Ascending aorta (tissue), 2 donors: Measurements from ENCODE around the gene PAK2. TPM values are rescaled to one million over a fixed set of nuclear protein-coding genes. Genes with fewer than 3 reads are reported as not detected.

Source experiments
- DNase-seq, 2 donors: peaks; one replicate each; pipeline ENCODE4 v3.0.0-alpha.2; 2019; ENCODE audit warnings: low spot score in 2 of 2
- H3K27ac ChIP-seq, 2 donors: fragments of 200-600 bp; sonication (generic); one replicate each; pipeline ENCODE4 v1.5.1; 2016 to 2017; ENCODE audit warnings: mild to moderate bottlenecking in 1 of 2
- H3K27me3 ChIP-seq: fragments of 200-600 bp; sonication (generic); one replicate; pipeline ENCODE4 v1.5.1; 2017
- H3K36me3 ChIP-seq, 2 donors: fragments of 200-600 bp; sonication (generic); one replicate each; pipeline ENCODE4 v1.5.1; 2016
- H3K4me1 ChIP-seq, 2 donors: fragments of 200-600 bp; sonication (generic); one replicate each; pipeline ENCODE4 v1.5.1; 2016 to 2017; ENCODE audit warnings: mild to moderate bottlenecking in 1 of 2
- H3K4me3 ChIP-seq, 2 donors: fragments of 200-600 bp; sonication (generic); one replicate each; pipeline ENCODE4 v1.5.1; 2016 to 2017; ENCODE audit warnings: mild to moderate bottlenecking in 1 of 2
- H3K9me3 ChIP-seq, 2 donors: fragments of 200-600 bp; sonication (generic); one replicate each; pipeline ENCODE4 v1.5.1; 2016
- intact Hi-C: fragments of 100-400 bp; cut with DNase I; formaldehyde crosslinking; loops from one replicate; pipeline ENCODE4 v1.15.1; 2023
- total RNA-seq: library from RNA; depleted of rRNA; stranded (reverse); fragments of >200 nt; gene quantifications from one replicate; pipeline ENCODE4 v1.1.0, GENCODE V29; 2016
- TF ChIP-seq, protein P1 (sequence below), 3 experiments: fragments of 200-600 bp in 2 of 3; fragments of 450-650 bp in 1 of 3; sonication (generic) in 2 of 3; IDR thresholded peaks; one replicate each; pipeline ENCODE4 v1.5.1; 2016 to 2019; ENCODE audit warnings: antibody characterized with exemption in 3 of 3, mild to moderate bottlenecking in 1 of 3, moderate library complexity in 1 of 3

Gene PAK2
- total RNA-seq, 1 donor from 2014 or later = 24.4 TPM

DNA sequence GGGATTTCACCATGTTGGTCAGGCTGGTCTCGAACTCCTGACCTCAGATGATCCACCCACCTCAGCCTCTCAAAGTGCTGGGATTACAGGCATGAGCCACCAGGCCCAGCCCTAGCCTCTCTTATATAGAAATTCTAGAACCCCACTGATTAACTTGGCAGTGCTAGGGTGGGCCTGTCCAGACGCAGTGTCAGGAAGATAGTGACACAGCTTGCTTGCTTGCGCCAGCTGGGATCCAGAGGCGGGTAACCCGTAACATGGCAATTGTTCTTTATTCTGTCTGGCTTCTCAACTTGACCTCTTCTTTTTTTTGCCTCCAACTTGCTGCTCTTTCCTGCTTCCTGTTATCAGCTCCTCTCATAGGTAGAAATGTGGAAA lies 43.8 kb upstream of the PAK2 start:
- Histone ChIP-seq H3K9me3 (no peaks in the 10 kb centered on the region), H3K27ac (no peak overlapping the region), H3K36me3 (no peaks in the 10 kb centered on the region), H3K4me1 (no peaks in the 10 kb centered on the region), H3K27me3 (no peaks in the 10 kb centered on the region), H3K4me3 (no peak overlapping the region)
- intact Hi-C loops = no loop called here
- DNase-seq = no peak
- TF ChIP-seq, protein P1, sequence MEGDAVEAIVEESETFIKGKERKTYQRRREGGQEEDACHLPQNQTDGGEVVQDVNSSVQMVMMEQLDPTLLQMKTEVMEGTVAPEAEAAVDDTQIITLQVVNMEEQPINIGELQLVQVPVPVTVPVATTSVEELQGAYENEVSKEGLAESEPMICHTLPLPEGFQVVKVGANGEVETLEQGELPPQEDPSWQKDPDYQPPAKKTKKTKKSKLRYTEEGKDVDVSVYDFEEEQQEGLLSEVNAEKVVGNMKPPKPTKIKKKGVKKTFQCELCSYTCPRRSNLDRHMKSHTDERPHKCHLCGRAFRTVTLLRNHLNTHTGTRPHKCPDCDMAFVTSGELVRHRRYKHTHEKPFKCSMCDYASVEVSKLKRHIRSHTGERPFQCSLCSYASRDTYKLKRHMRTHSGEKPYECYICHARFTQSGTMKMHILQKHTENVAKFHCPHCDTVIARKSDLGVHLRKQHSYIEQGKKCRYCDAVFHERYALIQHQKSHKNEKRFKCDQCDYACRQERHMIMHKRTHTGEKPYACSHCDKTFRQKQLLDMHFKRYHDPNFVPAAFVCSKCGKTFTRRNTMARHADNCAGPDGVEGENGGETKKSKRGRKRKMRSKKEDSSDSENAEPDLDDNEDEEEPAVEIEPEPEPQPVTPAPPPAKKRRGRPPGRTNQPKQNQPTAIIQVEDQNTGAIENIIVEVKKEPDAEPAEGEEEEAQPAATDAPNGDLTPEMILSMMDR (IDR thresholded peaks at IDR 0.05) = no peak

DNA sequence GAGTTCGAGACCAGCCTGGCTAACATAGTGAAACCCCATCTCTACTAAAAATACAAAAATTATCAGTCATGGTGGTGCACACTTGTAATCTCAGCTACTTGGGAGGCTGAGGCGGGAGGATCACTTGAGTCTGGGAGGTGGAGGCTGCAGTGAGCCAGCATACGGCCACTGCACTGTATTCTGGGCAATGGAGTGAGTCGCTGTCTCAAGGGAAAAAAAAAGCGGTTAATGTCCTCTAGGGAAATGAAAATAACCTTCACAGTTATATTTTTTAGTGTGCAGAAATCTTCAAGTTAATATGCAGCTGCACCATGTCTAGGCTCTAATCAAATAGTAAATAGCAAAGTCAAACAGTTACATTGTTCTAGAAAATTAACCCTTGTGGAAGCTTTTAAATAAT lies 42.4 kb upstream of the PAK2 start:
- no peak for DNase-seq
- TF ChIP-seq, protein P1 (IDR thresholded peaks at IDR 0.05) = no peak
- Histone ChIP-seq H3K9me3 (no peaks in the 10 kb centered on the region), H3K27me3 (no peaks in the 10 kb centered on the region), H3K27ac (no peak overlapping the region), H3K4me3 (no peak overlapping the region), H3K4me1 (no peaks in the 10 kb centered on the region), H3K36me3 (no peaks in the 10 kb centered on the region)
- intact Hi-C loops = no loop called here

DNA sequence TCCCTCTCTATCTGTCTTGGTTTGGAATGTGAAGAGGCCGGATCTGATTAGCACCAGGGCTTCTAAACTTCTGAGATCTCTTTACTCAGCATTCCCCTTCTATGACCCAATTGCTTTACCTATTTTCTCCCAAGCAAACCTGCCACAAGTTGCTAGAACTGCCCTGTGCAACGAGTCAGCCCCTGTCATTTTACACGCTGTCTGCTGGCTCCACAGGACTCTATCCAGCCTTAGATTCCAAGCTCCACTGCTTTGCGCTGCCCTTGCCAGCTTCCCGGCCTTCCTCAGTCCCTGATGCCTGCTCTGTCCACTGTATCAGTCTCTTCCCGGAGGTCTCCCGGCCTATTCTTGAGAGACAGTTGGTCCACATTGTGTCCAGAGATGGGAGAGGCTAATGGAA lies 39.9 kb upstream of the PAK2 start:
- Histone ChIP-seq H3K27ac (no peak overlapping the region), H3K4me3 (no peak overlapping the region), H3K9me3 (no peaks in the 10 kb centered on the region), H3K36me3 (no peaks in the 10 kb centered on the region), H3K27me3 (no peaks in the 10 kb centered on the region), H3K4me1 (no peaks in the 10 kb centered on the region)
- TF ChIP-seq, protein P1 (IDR thresholded peaks at IDR 0.05) = no peak
- intact Hi-C loops = no loop called here
- no peak for DNase-seq

DNA sequence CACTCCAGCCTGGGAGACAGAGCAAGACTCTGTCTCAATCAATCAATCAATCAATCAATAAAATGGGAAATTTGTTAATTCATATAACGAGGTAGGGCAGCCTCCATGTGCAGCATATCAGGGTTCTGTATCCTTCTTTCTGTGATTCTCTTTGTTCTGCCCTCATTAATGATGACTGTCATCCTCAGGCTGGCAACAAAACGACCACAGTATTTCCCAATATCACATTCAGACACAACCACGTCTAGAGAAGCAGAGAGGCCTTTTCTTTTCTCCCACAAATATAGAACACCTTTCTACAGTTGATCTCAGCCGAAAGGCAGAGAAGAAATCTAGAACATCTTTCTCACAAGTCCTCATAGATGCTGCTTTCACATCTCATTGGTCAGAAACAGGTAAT lies 38.9 kb upstream of the PAK2 start:
- intact Hi-C loops = no loop called here
- no peaks in the 10 kb centered on the region for H3K36me3 ChIP-seq
- no peak for DNase-seq
- no peak overlapping the region for H3K27ac ChIP-seq
- no peaks in the 10 kb centered on the region for H3K27me3 ChIP-seq
- no peaks in the 10 kb centered on the region for H3K9me3 ChIP-seq
- no peaks in the 10 kb centered on the region for H3K4me1 ChIP-seq
- TF ChIP-seq, protein P1 (IDR thresholded peaks at IDR 0.05) = no peak
- no peak overlapping the region for H3K4me3 ChIP-seq

DNA sequence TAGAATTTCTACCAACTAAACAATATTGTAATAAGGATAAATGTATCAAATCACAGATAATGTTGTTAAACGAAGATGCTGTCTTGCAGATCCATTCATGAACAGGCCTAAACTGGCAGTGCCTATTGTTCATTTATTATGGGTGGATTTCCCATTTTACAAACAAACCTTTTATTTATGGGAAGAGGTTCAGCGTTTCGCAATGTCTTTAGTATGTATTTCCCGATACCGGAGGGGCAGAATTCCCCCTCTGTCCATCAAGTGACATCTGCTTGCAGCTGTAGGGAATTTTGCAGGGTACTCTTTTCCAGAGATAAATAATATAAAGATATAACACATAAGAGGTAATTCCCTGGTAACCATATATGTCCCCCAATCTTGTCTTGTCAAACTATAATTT lies 33.3 kb upstream of the PAK2 start:
- Histone ChIP-seq H3K27ac (no peak overlapping the region), H3K9me3 (no peaks in the 10 kb centered on the region), H3K4me1 (peaks cover 0 to under 1% of the 10 kb centered on the region in 2 donors), H3K27me3 (no peaks in the 10 kb centered on the region), H3K36me3 (no peaks in the 10 kb centered on the region), H3K4me3 (no peak overlapping the region)
- TF ChIP-seq, protein P1 (IDR thresholded peaks at IDR 0.05) = no peak
- no peak for DNase-seq
- intact Hi-C loops = no loop called here

DNA sequence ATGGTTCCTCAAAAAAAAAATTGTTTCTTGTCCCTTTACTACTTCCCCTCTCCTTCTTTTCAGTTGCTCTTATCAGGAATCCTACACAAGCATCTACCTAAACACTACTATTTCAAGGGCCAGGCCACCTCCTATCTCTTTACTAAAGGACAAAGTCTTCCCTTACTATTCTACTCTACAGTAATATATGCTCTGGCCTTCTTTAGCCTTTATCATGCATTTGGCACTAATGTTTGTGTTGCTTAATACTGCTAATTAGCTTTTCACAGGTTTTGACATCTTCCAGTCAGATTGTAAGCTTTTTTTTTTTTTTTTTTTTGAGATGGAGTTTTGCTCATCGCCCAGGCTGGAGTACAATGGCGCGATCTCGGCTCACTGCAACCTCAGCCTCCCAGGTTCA lies 32.9 kb upstream of the PAK2 start:
- TF ChIP-seq, protein P1 (IDR thresholded peaks at IDR 0.05) = no peak
- Histone ChIP-seq H3K27ac (no peak overlapping the region), H3K4me3 (no peak overlapping the region), H3K9me3 (no peaks in the 10 kb centered on the region), H3K4me1 (peaks cover 0 to 5% of the 10 kb centered on the region in 2 donors), H3K27me3 (no peaks in the 10 kb centered on the region), H3K36me3 (no peaks in the 10 kb centered on the region)
- DNase-seq = no peak
- intact Hi-C loops = no loop called here
